Suprapubic skin (tissue), 4 donors: ENCODE measurements around the gene LTA4H. TPM values are rescaled to one million over a fixed set of nuclear protein-coding genes. Genes with fewer than 3 reads are reported as not detected.

Experiments
- DNase-seq, 2 donors: peaks; one replicate each; pipeline ENCODE4 v3.0.0-alpha.2; 2019; ENCODE audit warnings: low spot score in 2 of 2
- H3K27ac ChIP-seq: fragments of 200-600 bp; sonication (generic); one replicate; pipeline ENCODE4 v1.5.1; 2019
- H3K27me3 ChIP-seq: fragments of 200-600 bp; sonication (generic); one replicate; pipeline ENCODE4 v1.5.1; 2019
- H3K36me3 ChIP-seq: fragments of 200-600 bp; sonication (generic); one replicate; pipeline ENCODE4 v1.5.1; 2019
- H3K4me1 ChIP-seq: fragments of 200-600 bp; sonication (generic); one replicate; pipeline ENCODE4 v1.5.1; 2019
- H3K4me3 ChIP-seq: fragments of 200-600 bp; sonication (generic); one replicate; pipeline ENCODE4 v1.5.1; 2019; ENCODE audit warnings: mild to moderate bottlenecking
- H3K9me3 ChIP-seq: fragments of 200-600 bp; sonication (generic); one replicate; pipeline ENCODE4 v1.5.1; 2019
- CTCF ChIP-seq, 2 donors: fragments of 200-600 bp in 1 of 2; fragments of 450-650 bp in 1 of 2; sonication (generic) in 1 of 2; IDR thresholded peaks; one replicate each; pipeline ENCODE4 v1.5.1; 2016 to 2019; ENCODE audit warnings: antibody characterized with exemption in 2 of 2, mild to moderate bottlenecking in 1 of 2, moderate library complexity in 1 of 2
- EP300 ChIP-seq: sonication (generic); formaldehyde crosslinking; IDR thresholded peaks from one replicate; pipeline ENCODE4 v1.6.1; 2017; ENCODE audit warnings: antibody characterized with exemption
- POLR2A ChIP-seq, 2 donors: fragments of 450-650 bp; IDR thresholded peaks; one replicate each; pipeline ENCODE4 v1.6.1; 2017; ENCODE audit warnings: antibody characterized with exemption in 2 of 2, mild to moderate bottlenecking in 2 of 2, moderate library complexity in 2 of 2
- POLR2AphosphoS5 ChIP-seq, 3 donors: sonication (generic); formaldehyde crosslinking; IDR thresholded peaks; one replicate each; pipeline ENCODE4 v1.6.1; 2017; ENCODE audit warnings: antibody characterized with exemption in 3 of 3
- WGBS: methylation state at CpG from one replicate; pipeline ENCODE4 v1.1.5; 2018; 5-methylcytosine and 5-hydroxymethylcytosine counted together
- total RNA-seq, 4 donors: library from RNA; depleted of rRNA; stranded (reverse); fragments of >200 nt; gene quantifications; one replicate each; pipeline ENCODE4 v1.1.0, GENCODE V29; 2016

LTA4H gene
- total RNA-seq, 4 donors from 2014 or later = 61.8 to 89.7 (median 80.1) TPM

- Histone ChIP-seq H3K9me3 (no peaks in the 10 kb centered on the region), H3K27me3 (no peaks in the 10 kb centered on the region), H3K27ac (no peak overlapping the region), H3K4me1 (peaks cover 2% of the 10 kb centered on the region), H3K36me3 (no peaks in the 10 kb centered on the region), H3K4me3 (no peak overlapping the region)
- no peak for DNase-seq
- WGBS = 90% methylated on average over 8 of the region's 8 CpGs
- no peak for TF ChIP-seq CTCF (IDR thresholded peaks at IDR 0.05)
- no peak for TF ChIP-seq POLR2A (IDR thresholded peaks at IDR 0.05)
- TF ChIP-seq POLR2AphosphoS5 (IDR thresholded peaks at IDR 0.05) = no peak
- no peak for TF ChIP-seq EP300
These were observed 21.5 kb upstream of the LTA4H start for GRCh38 chr12:96056646-96057455.

GRCh38 chr12:96054244-96054610, 18.8 kb upstream of the LTA4H start:
- Histone ChIP-seq H3K27me3 (no peaks in the 10 kb centered on the region), H3K27ac (no peak overlapping the region), H3K9me3 (no peaks in the 10 kb centered on the region), H3K36me3 (no peaks in the 10 kb centered on the region), H3K4me3 (no peak overlapping the region), H3K4me1 (no peaks in the 10 kb centered on the region)
- 67% methylated on average over 4 of the region's 4 CpGs for WGBS
- no peak for DNase-seq
- TF ChIP-seq EP300 (no peak), CTCF (IDR thresholded peaks at IDR 0.05) (no peak), POLR2A (IDR thresholded peaks at IDR 0.05) (no peak), POLR2AphosphoS5 (IDR thresholded peaks at IDR 0.05) (no peak)

- TF ChIP-seq POLR2AphosphoS5 (IDR thresholded peaks at IDR 0.05) = no peak
- TF ChIP-seq CTCF (IDR thresholded peaks at IDR 0.05) = no peak
- no peak for TF ChIP-seq EP300
- TF ChIP-seq POLR2A (IDR thresholded peaks at IDR 0.05) = no peak
- no peak for DNase-seq
- H3K36me3 ChIP-seq = no peaks in the 10 kb centered on the region
- H3K4me1 ChIP-seq = no peaks in the 10 kb centered on the region
- WGBS = 86% methylated on average over 5 of the region's 5 CpGs
- H3K27ac ChIP-seq = no peak overlapping the region
- no peaks in the 10 kb centered on the region for H3K9me3 ChIP-seq
- no peak overlapping the region for H3K4me3 ChIP-seq
- no peaks in the 10 kb centered on the region for H3K27me3 ChIP-seq
These were observed 18.3 kb upstream of the LTA4H start for GRCh38 chr12:96053476-96054243.

- Histone ChIP-seq H3K9me3 (no peaks in the 10 kb centered on the region), H3K36me3 (no peaks in the 10 kb centered on the region), H3K4me3 (no peak overlapping the region), H3K27me3 (no peaks in the 10 kb centered on the region), H3K27ac (no peak overlapping the region), H3K4me1 (peaks cover 9% of the 10 kb centered on the region)
- WGBS = 74% methylated on average over 2 of the region's 2 CpGs
- no peak for TF ChIP-seq POLR2AphosphoS5 (IDR thresholded peaks at IDR 0.05)
- TF ChIP-seq CTCF (IDR thresholded peaks at IDR 0.05) = no peak
- no peak for TF ChIP-seq EP300
- TF ChIP-seq POLR2A (IDR thresholded peaks at IDR 0.05) = no peak
- DNase-seq = no peak
These were observed 16.5 kb upstream of the LTA4H start for GRCh38 chr12:96051756-96052485.
